Activated CD4-positive, alpha-beta T cell treated with anti-CD3 and anti-CD28 coated beads, Interleukin-10, Interleukin-2, amounts not matched to agents 100 ng/mL and 50 ng/mL, durations not matched to agents 16 hours and 8 hours (primary cell): ENCODE data around the gene UTS2B.
"Not testable (repeated sequence)": the region's sequence is repeated elsewhere in the genome, so short reads cannot be mapped to it uniquely, and the experiment has no call there.

Source experiments
- DNase-seq: peaks from one replicate; pipeline ENCODE4 v3.0.0-alpha.2; 2020

Gene UTS2B

GRCh38 chr3:191275244-191275643 lies 55.1 kb downstream of the UTS2B start:
- DNase-seq, result not testable (repeated sequence)

DNA sequence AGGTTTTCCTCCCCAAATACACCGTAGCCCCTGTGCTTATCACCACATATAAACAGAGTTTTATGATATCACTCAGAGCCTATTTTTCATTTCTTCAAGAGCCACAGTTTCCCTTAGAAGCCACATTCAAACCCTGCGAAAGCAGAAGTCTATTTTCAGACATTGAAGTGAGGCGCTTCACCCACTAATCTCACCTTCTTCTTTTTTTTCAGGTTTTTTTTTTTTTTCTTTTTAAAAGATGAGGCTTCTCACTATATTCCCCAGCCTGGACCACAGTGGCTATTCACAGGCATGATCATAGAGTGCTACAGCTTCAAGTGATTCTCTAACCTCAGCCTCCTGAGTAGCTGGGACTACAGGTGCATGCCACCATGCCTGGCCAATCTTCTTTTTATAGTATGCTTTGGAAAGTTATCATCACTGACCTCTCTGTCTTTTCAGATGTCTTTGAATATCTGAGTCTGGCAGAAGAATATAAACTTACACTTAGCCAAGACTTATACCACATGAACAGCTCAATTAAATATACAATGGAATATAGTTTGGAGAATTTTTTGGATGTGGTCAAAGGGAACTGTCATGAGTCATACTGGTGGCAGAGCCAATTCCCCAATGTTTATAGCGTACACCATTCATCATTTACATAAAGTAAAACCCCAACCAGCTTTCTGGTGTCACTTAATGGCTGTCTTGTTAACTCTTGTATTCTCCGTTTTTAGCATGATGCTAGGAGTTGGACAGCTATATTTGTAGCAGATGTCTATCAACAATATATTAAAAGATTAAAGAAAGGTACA lies 60.8 kb downstream of the UTS2B start:
- DNase-seq, result no peak

GRCh38 chr3:191268737-191269136 lies 61.6 kb downstream of the UTS2B start:
- no peak for DNase-seq

GRCh38 chr3:191263850-191264249 lies 66.5 kb downstream of the UTS2B start:
- DNase-seq, result no peak

DNA sequence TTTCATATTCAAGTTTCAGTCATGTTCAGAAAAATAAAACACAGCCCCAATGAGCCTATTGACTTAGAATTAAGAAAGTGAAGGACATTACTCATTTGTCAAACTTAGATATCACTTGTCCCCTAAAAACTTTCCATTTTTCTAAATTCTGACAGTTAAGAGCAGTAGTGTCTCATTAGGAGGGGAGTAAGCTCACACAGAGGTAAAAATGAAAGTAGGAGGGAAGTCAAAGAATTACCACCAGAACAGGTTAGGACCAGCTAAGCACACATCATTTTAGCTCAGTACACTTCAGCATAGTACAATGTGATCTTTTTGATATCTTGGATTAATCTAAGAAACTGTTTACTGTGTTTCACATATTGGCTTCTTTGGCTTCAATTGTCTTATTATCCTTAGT lies 67.0 kb downstream of the UTS2B start:
- peak; percentile 15 for DNase-seq

DNA sequence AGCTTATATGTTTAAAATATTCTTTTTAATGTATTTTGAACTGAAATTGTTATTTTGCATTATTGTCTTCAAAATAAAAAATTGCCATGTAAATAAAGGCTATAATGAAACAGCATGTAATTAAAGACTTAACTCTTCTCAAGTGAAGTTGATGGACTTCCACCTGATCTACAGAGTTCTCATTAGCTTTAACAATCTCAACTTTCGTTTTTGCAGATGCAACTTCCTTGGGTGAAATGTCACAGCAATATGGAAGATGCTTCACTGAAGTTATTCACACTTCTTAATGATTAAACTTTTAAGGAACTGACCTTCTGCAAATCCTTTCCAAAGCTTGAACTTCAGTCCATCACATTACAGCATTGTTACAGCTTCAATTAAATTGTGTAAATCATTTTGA lies 67.7 kb downstream of the UTS2B start:
- no peak for DNase-seq

DNA sequence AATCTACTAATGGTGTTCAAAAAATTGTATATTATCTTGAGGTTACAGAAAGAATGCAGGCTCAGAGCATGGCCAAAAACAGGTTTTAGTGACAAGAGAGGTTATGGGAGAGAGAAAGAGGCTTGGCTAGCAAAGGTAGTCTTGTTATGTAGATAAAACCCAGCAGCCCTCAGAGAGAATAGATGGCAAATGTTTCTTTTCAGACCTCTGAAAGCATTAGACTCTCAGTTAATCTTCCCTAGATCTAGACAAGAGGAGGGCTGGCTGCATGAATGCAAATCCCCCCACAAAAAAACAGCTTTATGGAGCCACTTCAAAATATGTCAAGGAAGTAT lies 69.1 kb downstream of the UTS2B start:
- no peak for DNase-seq

DNA sequence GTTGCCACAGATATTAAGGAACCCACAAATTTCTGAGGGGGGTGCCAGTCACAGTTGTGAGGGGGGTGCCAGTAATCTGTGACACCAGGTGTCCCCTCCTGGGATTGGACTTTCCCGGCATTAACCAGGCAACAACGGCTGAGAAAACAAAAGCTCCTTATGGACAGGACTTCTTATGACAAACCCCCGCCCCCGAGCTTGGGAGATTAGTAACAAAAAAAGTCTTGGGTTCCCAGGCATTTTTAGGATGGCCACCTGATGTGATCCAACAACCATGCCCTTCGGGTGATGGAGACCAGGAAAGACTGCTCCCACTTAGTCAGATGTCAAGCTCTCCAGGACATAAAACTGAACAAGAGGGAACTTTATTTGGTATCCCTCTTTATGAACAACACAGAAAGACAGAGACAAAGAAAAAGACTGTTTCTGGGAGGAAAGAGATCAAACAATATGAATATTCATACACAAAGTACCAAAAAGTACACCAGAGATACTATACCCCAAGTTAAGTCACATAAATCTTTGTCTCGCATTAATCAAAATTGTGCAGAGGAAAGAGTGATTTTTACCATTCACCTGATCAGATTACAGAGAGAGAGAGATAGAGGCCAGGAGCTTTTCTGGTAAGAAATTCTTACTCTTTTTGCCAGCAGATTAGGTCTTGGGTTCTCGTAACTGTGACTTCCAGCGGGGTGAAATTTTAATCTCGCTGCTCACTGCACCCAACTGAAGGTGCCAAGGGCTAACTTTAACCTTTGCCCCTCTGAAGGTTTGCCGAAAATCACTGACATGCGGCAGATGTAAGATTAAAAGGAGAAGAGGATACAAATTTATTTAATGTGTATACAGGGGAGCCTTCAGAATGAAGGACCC lies 69.7 kb downstream of the UTS2B start:
- no peak for DNase-seq

DNA sequence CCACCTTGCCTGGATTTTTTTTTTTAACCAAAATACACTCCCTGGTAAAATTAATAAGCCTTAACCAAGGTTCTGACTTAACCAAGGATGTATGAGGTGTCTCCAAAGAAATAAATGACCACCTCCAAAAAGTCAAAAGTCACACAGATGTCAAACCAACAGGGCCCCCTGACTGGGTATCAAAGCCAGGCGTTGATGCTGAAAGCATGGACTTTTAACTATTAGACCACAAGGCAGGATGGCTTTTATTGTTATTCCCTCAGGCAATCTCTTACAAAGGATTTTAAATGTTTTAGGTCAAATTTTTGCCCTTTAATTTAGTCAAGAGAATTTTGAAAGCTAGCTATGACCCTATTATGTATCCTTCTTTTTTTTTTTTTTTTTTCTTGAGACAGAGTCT lies 70.8 kb downstream of the UTS2B start:
- DNase-seq, result no peak

DNA sequence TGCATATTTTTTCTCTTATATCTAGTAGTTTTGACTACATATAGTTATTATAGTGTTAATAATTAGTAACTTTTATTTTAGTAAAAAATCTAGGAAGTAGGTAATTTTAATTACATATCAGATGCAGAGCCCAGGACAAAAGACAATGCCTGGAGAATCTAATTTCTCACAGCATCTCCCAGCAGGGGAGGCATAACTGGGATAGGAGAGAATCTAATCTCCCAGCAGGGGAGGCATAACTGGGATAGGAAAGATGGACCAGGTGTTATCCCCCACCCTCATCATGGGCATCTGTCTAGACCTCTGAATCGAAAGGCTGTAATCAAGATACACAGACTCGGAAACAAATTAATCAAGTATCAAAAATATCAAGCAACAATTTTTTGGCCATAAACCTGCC lies 73.0 kb downstream of the UTS2B start:
- no peak for DNase-seq

- no peak for DNase-seq
Observed at GRCh38 chr3:191256405-191256804, 73.9 kb downstream of the UTS2B start.

DNA sequence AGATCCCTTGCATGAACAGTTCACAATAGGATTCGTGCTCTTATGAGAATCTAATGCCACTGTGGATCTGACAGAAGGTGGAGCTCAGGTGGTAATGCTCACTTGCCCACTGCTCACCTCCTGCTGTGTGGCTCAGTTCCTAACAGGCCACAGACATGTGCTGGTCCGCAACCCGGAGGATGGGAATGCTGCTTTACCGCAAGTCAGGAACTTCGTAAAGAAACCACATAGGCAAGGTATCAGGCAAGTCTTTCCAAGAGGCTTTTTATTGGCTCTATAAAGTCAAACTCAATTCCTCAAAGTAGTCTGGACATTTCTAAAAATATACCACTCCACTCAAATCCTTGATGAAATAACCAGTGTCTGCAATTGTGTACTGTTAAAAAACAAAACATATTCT lies 75.2 kb downstream of the UTS2B start:
- no peak for DNase-seq

DNA sequence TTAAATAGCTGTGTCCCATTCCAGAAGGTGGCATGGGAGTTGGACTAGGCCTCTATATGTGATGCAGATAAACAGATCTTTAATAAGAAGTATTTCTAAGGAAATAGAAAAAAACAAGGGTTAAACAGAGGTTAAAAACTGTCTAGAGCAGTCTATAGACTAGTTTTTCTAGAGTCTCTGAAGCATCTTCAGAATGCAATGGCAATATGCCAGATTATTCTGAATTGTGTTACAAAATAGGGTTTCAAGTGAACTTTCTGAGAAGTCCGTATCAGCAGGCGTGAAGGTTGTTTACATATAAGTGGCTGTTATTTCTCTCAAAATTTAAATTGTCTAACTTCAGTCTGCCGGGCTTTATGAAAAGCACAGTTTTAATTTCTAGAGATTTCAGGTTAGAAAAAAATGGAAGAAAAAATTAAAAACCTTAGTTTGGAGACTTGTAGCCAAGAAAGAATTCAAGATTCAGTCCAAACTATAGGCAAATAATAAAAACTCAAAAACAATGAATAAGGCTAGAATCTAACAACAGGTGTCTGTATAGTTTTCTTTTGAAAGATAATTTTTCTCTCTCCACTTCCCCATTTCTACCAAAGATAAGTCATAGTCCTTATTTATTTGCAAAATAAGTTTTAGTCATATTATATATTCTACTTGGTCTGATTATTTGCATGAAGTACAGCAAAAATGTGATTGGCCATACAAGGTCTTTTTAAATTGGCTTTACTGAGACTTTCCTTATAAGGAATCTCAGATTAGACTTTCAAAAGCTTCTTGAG lies 76.0 kb downstream of the UTS2B start:
- no peak for DNase-seq

DNA sequence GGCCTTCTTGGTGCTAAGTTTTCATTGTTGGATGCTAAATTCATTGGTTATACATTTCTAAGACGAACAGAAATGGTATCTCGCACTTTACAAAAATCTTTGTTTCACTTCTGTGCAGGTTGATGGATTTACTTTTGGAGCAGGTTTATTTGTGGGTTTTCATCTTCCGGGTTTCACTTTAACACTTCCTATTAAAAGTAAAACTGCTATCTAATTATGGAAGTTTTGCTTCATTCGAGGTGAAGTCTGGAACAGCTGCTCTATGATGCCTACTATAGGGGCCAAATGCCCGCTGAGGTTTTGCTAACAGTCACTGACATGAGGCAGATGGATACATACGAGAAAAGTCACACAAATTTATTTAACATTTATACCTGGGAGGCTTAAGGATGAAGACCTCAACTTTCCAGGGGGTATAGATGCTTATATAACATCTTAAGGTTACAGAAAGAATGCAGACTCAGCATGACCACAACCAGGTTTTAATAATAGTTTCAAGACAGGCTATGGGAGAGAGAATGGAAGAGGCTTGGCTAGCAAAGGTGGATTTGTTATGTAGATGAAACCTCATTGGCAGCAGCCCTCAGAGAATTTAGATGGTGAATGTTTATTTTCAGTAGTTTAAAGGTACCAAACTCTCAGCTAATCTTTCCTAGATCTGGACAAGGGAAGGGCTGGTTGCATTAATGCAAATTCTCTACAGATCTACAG lies 77.1 kb downstream of the UTS2B start:
- DNase-seq, result no peak

DNA sequence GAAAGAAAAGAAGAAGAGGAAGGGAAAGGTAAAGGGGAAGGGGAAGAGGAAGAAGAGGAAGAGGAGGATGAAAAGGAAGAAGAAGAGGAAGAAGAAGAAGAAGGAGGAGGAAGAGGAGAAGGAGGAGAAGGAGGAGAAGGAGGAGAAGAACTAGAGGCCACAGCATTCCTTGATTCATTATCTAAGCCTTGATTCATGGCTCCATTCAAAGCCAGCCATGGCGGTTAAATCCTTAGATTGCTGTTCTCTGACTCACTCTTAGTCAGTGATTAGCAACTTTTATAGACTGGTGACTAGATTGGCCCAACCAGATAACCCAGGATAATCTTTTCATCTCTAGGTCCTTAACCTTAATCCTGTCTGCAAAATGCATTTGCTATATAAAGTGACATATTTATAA lies 83.7 kb downstream of the UTS2B start:
- no peak for DNase-seq

DNA sequence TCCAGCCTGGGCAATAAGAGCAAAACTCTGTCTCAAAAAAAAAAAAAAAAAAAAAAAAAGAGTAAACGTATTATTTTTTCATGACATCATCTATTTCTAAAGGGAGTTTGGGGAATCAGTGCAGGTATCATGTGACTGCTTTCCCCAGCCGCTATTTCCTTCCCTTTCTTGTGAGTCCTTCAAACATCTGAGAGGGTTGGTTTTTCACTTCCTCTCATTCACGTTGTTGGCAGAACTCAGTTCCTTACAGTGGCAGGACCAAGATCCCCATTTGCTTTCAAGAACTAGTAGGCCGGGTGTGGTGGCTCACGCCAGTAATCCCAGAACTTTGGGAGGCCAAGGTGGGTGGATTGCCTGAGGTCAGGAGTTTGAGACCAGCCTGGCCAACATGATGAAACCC lies 84.3 kb downstream of the UTS2B start:
- DNase-seq, result peak; percentile 5

- no peak for DNase-seq
Observed at GRCh38 chr3:191244242-191244867, 86.0 kb downstream of the UTS2B start.

- no peak for DNase-seq
Observed at GRCh38 chr3:191240486-191240885, 89.8 kb downstream of the UTS2B start.

DNA sequence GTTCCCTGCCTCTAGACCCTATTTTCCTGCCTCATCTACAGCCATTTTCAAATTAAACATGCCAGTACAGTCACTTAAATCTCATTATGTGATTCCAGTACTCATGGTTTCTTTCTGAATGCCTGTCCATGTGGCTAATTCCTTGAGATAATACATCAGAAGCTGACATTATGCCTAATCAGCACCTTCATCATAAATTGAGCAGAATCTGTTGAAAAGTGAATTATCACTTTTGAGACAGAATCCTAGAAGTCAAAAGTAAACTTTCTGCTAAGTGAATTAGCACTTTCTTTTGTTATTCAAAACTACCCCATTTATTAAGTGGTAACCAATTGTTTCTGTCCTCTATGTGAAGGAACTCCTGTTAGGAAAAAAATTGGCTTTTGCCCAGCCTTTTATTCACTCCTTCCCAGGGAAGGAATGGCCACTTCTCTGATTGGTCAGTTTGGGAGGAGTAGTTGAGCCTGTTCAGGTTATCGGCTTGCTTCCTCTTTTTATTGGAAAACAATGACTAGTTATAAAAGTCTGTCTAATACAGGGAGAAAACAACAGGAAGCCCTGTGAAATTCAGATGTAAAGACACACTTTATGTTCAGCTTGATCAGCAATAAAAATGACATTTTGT lies 90.8 kb downstream of the UTS2B start:
- DNase-seq, result no peak

DNA sequence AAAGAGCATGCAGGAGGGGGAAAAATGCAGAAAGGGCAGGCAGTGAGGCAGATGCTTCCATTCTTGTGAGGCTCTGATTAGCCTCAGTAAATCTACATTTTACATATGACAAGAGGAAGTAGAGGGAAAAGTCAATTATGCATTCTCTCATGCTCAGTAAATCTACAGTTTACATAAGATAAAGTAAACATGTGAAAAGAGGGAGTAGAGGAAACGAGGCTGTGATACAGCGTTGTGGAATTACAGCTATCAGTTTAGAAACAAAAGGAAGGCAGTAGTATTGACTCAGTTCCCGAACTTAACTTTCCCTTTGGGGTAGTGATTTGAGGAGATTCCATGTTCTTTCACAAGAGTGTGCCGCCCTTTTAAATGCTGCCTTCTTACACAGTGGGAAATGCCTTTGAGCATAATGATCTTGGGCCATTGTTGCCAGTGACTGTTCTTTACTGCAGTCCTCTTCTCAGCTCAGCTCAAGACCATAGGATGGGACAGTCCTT lies 92.0 kb downstream of the UTS2B start:
- DNase-seq, result no peak

DNA sequence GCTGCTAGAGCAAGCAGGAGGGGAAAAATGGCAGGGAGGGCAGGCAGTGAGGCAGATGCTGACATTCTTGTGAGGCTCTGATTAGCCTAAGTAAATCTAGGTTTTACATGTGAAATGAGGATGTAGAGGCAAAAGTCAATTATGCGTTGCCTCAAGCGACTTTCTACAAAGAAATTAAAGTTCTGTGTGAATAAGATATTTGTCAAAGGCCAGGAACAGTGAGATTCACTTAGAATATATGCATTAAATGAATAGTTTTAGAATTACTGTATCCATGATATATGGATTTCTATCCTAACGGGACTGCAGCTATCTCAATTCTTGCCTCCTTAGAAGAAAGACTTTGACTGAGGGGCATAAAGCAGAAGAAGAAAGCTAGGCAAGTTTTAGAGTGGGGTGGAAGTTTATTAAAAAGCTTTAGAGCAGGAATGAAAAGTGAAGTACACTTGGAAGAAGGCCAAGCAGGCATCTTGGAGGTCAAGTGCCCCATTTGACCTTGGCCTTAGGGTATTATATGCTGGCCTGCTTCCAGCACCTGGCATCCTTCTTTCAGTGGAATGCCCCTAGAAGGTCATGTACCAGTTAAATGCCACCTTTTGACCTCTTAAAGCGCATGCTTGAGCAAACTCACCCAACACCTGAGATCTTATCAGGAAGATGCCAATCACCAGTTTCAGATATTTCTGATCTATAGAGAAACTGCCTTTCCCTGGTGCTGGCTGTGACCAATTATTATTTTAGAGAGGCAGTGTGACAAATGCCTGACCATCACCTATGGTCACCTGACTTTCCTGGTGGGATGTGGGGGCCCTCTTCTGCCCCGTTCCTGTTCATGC lies 93.1 kb downstream of the UTS2B start:
- no peak for DNase-seq
